Kasumi-1 (cell line): ENCODE results near the gene UBE2C.

Source experiments
- DNase-seq, 2 experiments: peaks; one replicate each; lab custom pipeline; 2025; lab: John Stamatoyannopoulos, UW

Gene UBE2C

GRCh38 chr20:45833030-45833882 lies 20.8 kb downstream of the UBE2C start, which contains the start of gene SNX21:
TSS of gene SNX21 (plus strand) at chr20:45833799. CDS start at chr20:45833920, 121 bp downstream.
- DNase-seq: peak; percentile 30 to 38

GRCh38 chr20:45833883-45834796 lies 21.7 kb downstream of the UBE2C start:
- no peak for DNase-seq

- DNase-seq: no peak
Observed at GRCh38 chr20:45834797-45835161, 22.3 kb downstream of the UBE2C start.

GRCh38 chr20:45835329-45835765 lies 22.9 kb downstream of the UBE2C start:
- DNase-seq: peak in 1 of 2 experiments; percentile 38

- no peak for DNase-seq
Observed at GRCh38 chr20:45835825-45836224, 23.4 kb downstream of the UBE2C start.

GRCh38 chr20:45836841-45837240 lies 24.4 kb downstream of the UBE2C start:
- no peak for DNase-seq

- no peak for DNase-seq
Observed at GRCh38 chr20:45840700-45841198, 28.3 kb downstream of the UBE2C start.

GRCh38 chr20:45841407-45842129 lies 29.1 kb downstream of the UBE2C start:
- no peak for DNase-seq

- no peak for DNase-seq
Observed at GRCh38 chr20:45842169-45842812, 29.8 kb downstream of the UBE2C start.

GRCh38 chr20:45843506-45843905 lies 31.1 kb downstream of the UBE2C start:
- DNase-seq: no peak

GRCh38 chr20:45845452-45845851 lies 33.0 kb downstream of the UBE2C start:
- DNase-seq: no peak

GRCh38 chr20:45848421-45848820 lies 36.0 kb downstream of the UBE2C start:
- no peak for DNase-seq

- no peak for DNase-seq
Observed at GRCh38 chr20:45848969-45849582, 36.6 kb downstream of the UBE2C start.

GRCh38 chr20:45850238-45850637 lies 37.8 kb downstream of the UBE2C start:
- DNase-seq: no peak

GRCh38 chr20:45850926-45851325 lies 38.5 kb downstream of the UBE2C start:
- DNase-seq: no peak

- DNase-seq: no peak
Observed at GRCh38 chr20:45851501-45851900, 39.1 kb downstream of the UBE2C start.

GRCh38 chr20:45852326-45852725 lies 39.9 kb downstream of the UBE2C start:
- no peak for DNase-seq

- DNase-seq: no peak
Observed at GRCh38 chr20:45853484-45853883, 41.0 kb downstream of the UBE2C start.

- DNase-seq: peak; percentile 99
Observed at GRCh38 chr20:45857114-45857881, 44.9 kb downstream of the UBE2C start, which contains the start of the genes ACOT8 and ZSWIM3. TSS of gene ACOT8 (minus strand) at chr20:45857392. CDS start at chr20:45857315, 77 bp downstream. TSS of gene ZSWIM3 (plus strand) at chr20:45857614. CDS start at chr20:45857826, 212 bp downstream.

- no peak for DNase-seq
Observed at GRCh38 chr20:45857882-45858216, 45.4 kb downstream of the UBE2C start.
